SK-N-SH (cell line): Measurements from ENCODE around the gene DYNAP. TPM values are rescaled to one million over a fixed set of nuclear protein-coding genes. Genes with fewer than 3 reads are reported as not detected.

ENCODE experiments used
- CTCF ChIA-PET: fragments of 300-600, 350-600 bp; formaldehyde crosslinking; extraction: SDS; loops from one replicate; lab custom pipeline; 2021; lab: Yijun Ruan, JAX
- POLR2A ChIA-PET: fragments of 350-600 bp; sonication (Branson Sonifier 250); formaldehyde crosslinking; extraction: SDS; loops from one replicate; lab custom pipeline; 2020; ENCODE audit warnings: antibody characterized with exemption, inconsistent platforms; lab: Yijun Ruan, JAX
- DNase-seq: peaks from one replicate; pipeline ENCODE4 v3.0.0; 2012
- H2AFZ ChIP-seq: fragments of 200-600 bp; sonication (generic); 2 replicates; pipeline ENCODE4 v1.8.1; 2016; ENCODE audit warnings: antibody characterized with exemption, mild to moderate bottlenecking, low read depth
- H3F3A ChIP-seq: fragments of 200-600 bp; sonication (generic); replicated peaks from 2 replicates; pipeline ENCODE3; 2016; ENCODE audit warnings: antibody characterized with exemption, mild to moderate bottlenecking; ENCODE audit not compliant: insufficient read depth
- H3K27ac ChIP-seq, 2 experiments: fragments of 200-500 bp in 1 of 2; fragments of 200-600 bp in 1 of 2; sonication (Bioruptor generic) in 1 of 2; sonication (generic), shearing (Covaris generic) in 1 of 2; 2 replicates each; pipeline versions ENCODE4 v1.5.1 to v1.6.1; 2014 to 2016; ENCODE audit warnings: low read depth in 2 of 2, inconsistent platforms in 1 of 2, low read length in 1 of 2, mild to moderate bottlenecking in 1 of 2, mixed read lengths in 1 of 2
- H3K27me3 ChIP-seq: fragments of 200-600 bp; sonication (generic), shearing (Covaris generic); 2 replicates; pipeline ENCODE4 v1.6.1; 2016; ENCODE audit warnings: mixed run types; ENCODE audit not compliant: insufficient read depth
- H3K36me3 ChIP-seq, 2 experiments: fragments of 200-500 bp in 1 of 2; fragments of 200-600 bp in 1 of 2; sonication (Bioruptor generic) in 1 of 2; sonication (generic) in 1 of 2; replicated peaks in 1 of 2; 2 replicates each; pipeline versions ENCODE3 to v1.5.1; 2014 to 2016; ENCODE audit warnings: low read length in 1 of 2, mild to moderate bottlenecking in 1 of 2; ENCODE audit not compliant: insufficient read depth in 2 of 2, control insufficient read depth in 1 of 2
- H3K4me1 ChIP-seq, 2 experiments: fragments of 200-500 bp in 1 of 2; fragments of 200-600 bp in 1 of 2; sonication (Bioruptor generic) in 1 of 2; sonication (generic), shearing (Covaris generic) in 1 of 2; 2 replicates each; pipeline versions ENCODE4 v1.5.1 to v1.6.1; 2014 to 2016; ENCODE audit warnings: low read depth in 1 of 2, low read length in 1 of 2, mixed run types in 1 of 2; ENCODE audit not compliant: insufficient read depth in 2 of 2, control insufficient read depth in 1 of 2
- H3K4me2 ChIP-seq: fragments of 200-600 bp; sonication (generic), shearing (Covaris generic); 2 replicates; pipeline ENCODE4 v1.6.1; 2017; ENCODE audit warnings: mixed run types
- H3K4me3 ChIP-seq, 2 experiments: fragments of 200-500 bp in 1 of 2; fragments of 200-600 bp in 1 of 2; sonication (Bioruptor generic) in 1 of 2; sonication (generic), shearing (Covaris generic) in 1 of 2; 2 replicates each; pipeline versions ENCODE4 v1.5.1 to v1.8.1; 2014 to 2016; ENCODE audit warnings: low read depth in 2 of 2, inconsistent platforms in 1 of 2, low read length in 1 of 2, mild to moderate bottlenecking in 1 of 2, mixed read lengths in 1 of 2, moderate library complexity in 1 of 2
- H3K79me2 ChIP-seq: fragments of 200-600 bp; sonication (generic); 2 replicates; pipeline ENCODE4 v1.8.1; 2017; ENCODE audit warnings: mild to moderate bottlenecking; ENCODE audit not compliant: insufficient read depth
- H3K9ac ChIP-seq: fragments of 200-600 bp; sonication (generic); 2 replicates; pipeline ENCODE4 v1.6.1; 2017; ENCODE audit warnings: mixed run types
- H3K9me2 ChIP-seq: fragments of 200-600 bp; sonication (generic); 2 replicates; pipeline ENCODE4 v1.6.1; 2017; ENCODE audit warnings: mixed run types
- H3K9me3 ChIP-seq: fragments of 200-600 bp; sonication (generic); 2 replicates; pipeline ENCODE4 v1.6.1; 2017; ENCODE audit warnings: mixed run types, mild to moderate bottlenecking, moderate library complexity
- H4K20me1 ChIP-seq: fragments of 200-600 bp; sonication (generic); 2 replicates; pipeline ENCODE4 v1.6.1; 2017; ENCODE audit warnings: mild to moderate bottlenecking, mixed run types; ENCODE audit not compliant: insufficient read depth
- ELF1 ChIP-seq: IDR thresholded peaks from 2 replicates; pipeline ENCODE4 v1.4.0; 2012
- FOSL2 ChIP-seq: IDR thresholded peaks from 2 replicates; pipeline ENCODE4 v1.4.0; 2012; ENCODE audit warnings: low read depth, mild to moderate bottlenecking, moderate library complexity, borderline replicate concordance
- MXI1 ChIP-seq: IDR thresholded peaks from 2 replicates; pipeline ENCODE4 v1.6.1; 2012; ENCODE audit warnings: mild to moderate bottlenecking, low read depth, low read length, improper control_type of control experiment
- NRF1 ChIP-seq: IDR thresholded peaks from 2 replicates; pipeline ENCODE4 v1.6.1; 2012; ENCODE audit warnings: low read depth, mild to moderate bottlenecking, low read length
- RAD21 ChIP-seq: IDR thresholded peaks from 2 replicates; pipeline ENCODE4 v1.6.1; 2012; ENCODE audit warnings: mild to moderate bottlenecking, low read length
- RFX5 ChIP-seq: IDR thresholded peaks from 2 replicates; pipeline ENCODE4 v1.6.1; 2012; ENCODE audit warnings: mild to moderate bottlenecking, improper control_type of control experiment, low read length
- SMC3 ChIP-seq: IDR thresholded peaks from 2 replicates; pipeline ENCODE4 v1.6.1; 2012; ENCODE audit warnings: low read depth, low read length, improper control_type of control experiment
- TCF12 ChIP-seq: IDR thresholded peaks from 2 replicates; pipeline ENCODE4 v1.4.0; 2012
- WGBS: methylation state at CpG from one replicate; pipeline ENCODE4 v1.1.6; 2017; ENCODE audit warnings: low lambda C conversion rate; 5-methylcytosine and 5-hydroxymethylcytosine counted together
- polyA plus RNA-seq, 3 experiments: library from polyadenylated mRNA; depleted of rRNA; stranded (reverse); fragments of >200 nt; gene quantifications; 2 replicates each; pipeline ENCODE4 v1.2.3, GENCODE V29; 2012
- TF ChIP-seq, protein P1 (sequence below): IDR thresholded peaks from 2 replicates; pipeline ENCODE4 v1.6.1; 2012; ENCODE audit warnings: mild to moderate bottlenecking, low read depth, low read length, moderate library complexity
- TF ChIP-seq, protein P2 (sequence below): IDR thresholded peaks from 2 replicates; pipeline ENCODE4 v1.4.0; 2012; ENCODE audit warnings: low read depth
- TF ChIP-seq, protein P3 (sequence below): fragments of 200-600 bp; sonication (generic); IDR thresholded peaks from 2 replicates; pipeline ENCODE4 v1.6.1; 2017; ENCODE audit warnings: antibody characterized with exemption, mild to moderate bottlenecking, moderate library complexity
- TF ChIP-seq, protein P4 (sequence below): IDR thresholded peaks from 2 replicates; pipeline ENCODE4; 2012

DYNAP gene
- polyA plus RNA-seq, 1 of the 3 experiments (the other 2 are of a cell fraction): not detected

DNA sequence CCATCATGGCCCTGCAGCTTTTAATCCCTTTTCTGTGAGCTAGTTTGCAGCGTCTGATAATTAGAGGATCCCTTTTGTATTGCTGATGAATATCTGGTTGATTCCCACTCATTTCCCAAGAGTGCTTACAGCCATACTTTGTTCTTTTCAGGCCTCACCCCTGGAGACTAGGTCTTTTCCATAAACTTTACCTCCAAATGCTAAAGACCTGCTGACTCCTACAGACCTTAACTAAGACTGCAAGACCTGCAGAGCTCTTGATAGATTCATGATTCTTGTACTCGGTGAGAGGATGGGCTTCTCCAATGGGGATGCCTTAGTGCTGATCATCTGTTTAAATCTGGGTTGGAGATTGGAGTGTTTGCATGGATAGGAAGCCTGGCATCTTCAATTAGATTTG is 33.1 kb upstream of the DYNAP start:
- Histone ChIP-seq H3K9me2 (no peaks in the 10 kb centered on the region), H3K27ac (no peak overlapping the region), H3K27me3 (no peaks in the 10 kb centered on the region), H3K9ac (no peak overlapping the region), H2AFZ (no peak overlapping the region), H3F3A (no peaks in the 10 kb centered on the region), H3K4me1 (no peaks in the 10 kb centered on the region), H3K36me3 (no peaks in the 10 kb centered on the region), H3K9me3 (no peaks in the 10 kb centered on the region), H3K79me2 (no peaks in the 10 kb centered on the region), H3K4me2 (no peak overlapping the region), H4K20me1 (no peaks in the 10 kb centered on the region), H3K4me3 (peak overlapping the region in 1 of 2 experiments; percentile 19; a peak in 1 of 4 replicates)
- ChIA-PET POLR2A (no interaction called here), CTCF (interaction anchor here (0.6 to 4.3 kb wide), 12 partner anchors 9 to 677 kb away, joined by 3 to 38 read pairs (median 5); no protein-coding TSS in a partner anchor)
- DNase-seq: no peak
- 32% methylated on average over 2 of the region's 2 CpGs for WGBS
- TF ChIP-seq TCF12: no peak
- TF ChIP-seq FOSL2: no peak
- TF ChIP-seq, protein P1, sequence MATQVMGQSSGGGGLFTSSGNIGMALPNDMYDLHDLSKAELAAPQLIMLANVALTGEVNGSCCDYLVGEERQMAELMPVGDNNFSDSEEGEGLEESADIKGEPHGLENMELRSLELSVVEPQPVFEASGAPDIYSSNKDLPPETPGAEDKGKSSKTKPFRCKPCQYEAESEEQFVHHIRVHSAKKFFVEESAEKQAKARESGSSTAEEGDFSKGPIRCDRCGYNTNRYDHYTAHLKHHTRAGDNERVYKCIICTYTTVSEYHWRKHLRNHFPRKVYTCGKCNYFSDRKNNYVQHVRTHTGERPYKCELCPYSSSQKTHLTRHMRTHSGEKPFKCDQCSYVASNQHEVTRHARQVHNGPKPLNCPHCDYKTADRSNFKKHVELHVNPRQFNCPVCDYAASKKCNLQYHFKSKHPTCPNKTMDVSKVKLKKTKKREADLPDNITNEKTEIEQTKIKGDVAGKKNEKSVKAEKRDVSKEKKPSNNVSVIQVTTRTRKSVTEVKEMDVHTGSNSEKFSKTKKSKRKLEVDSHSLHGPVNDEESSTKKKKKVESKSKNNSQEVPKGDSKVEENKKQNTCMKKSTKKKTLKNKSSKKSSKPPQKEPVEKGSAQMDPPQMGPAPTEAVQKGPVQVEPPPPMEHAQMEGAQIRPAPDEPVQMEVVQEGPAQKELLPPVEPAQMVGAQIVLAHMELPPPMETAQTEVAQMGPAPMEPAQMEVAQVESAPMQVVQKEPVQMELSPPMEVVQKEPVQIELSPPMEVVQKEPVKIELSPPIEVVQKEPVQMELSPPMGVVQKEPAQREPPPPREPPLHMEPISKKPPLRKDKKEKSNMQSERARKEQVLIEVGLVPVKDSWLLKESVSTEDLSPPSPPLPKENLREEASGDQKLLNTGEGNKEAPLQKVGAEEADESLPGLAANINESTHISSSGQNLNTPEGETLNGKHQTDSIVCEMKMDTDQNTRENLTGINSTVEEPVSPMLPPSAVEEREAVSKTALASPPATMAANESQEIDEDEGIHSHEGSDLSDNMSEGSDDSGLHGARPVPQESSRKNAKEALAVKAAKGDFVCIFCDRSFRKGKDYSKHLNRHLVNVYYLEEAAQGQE: no peak
- no peak for TF ChIP-seq ELF1
- no peak for TF ChIP-seq MXI1
- TF ChIP-seq, protein P2, sequence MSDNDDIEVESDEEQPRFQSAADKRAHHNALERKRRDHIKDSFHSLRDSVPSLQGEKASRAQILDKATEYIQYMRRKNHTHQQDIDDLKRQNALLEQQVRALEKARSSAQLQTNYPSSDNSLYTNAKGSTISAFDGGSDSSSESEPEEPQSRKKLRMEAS: no peak

DNA sequence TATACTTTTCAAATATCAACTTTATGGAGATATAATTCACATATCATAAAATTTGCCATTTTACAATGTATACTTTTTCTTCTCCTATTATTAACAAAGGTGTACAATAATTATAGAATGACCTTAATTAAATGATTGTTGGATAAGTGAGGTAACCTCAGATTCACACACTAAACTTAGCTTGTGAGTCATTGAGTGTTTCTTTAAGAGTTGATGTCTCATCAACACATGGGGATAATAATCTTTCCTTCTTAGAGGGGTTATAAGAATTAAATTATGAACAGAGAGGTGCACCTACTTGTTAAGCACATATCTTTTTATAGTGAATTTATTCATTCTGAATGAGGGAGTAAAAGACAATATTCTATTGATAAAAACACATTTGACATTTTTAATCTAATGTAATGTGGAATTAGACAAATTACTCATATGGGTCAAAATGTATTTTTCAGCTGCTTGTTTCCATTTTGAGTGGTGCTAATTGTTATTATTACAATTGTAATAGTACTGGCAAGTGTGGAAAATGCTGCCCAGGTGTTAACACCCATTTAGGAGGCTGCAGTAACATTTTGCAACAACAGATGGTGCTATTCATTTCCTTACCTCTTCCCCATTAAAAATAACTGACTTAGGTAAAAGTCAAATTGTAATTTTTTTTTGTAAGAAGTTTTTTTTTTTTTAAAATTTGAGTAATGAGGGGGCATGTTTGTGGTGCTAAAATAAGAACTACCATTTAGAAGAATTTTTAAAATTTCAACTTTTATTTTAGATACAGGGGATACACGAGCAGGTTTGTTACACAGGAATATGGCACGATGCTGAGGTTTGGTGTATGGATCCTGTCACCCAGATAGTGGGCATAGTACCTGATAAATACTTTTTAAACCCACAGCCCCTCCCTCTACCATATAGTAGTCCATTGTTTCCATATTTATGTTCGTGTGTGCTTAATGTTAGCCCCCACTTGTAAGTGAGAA is 32.1 kb upstream of the DYNAP start:
- H3K27ac ChIP-seq: no peak overlapping the region
- TF ChIP-seq, protein P3, sequence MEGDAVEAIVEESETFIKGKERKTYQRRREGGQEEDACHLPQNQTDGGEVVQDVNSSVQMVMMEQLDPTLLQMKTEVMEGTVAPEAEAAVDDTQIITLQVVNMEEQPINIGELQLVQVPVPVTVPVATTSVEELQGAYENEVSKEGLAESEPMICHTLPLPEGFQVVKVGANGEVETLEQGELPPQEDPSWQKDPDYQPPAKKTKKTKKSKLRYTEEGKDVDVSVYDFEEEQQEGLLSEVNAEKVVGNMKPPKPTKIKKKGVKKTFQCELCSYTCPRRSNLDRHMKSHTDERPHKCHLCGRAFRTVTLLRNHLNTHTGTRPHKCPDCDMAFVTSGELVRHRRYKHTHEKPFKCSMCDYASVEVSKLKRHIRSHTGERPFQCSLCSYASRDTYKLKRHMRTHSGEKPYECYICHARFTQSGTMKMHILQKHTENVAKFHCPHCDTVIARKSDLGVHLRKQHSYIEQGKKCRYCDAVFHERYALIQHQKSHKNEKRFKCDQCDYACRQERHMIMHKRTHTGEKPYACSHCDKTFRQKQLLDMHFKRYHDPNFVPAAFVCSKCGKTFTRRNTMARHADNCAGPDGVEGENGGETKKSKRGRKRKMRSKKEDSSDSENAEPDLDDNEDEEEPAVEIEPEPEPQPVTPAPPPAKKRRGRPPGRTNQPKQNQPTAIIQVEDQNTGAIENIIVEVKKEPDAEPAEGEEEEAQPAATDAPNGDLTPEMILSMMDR: peak; percentile 78
- TF ChIP-seq, protein P4, sequence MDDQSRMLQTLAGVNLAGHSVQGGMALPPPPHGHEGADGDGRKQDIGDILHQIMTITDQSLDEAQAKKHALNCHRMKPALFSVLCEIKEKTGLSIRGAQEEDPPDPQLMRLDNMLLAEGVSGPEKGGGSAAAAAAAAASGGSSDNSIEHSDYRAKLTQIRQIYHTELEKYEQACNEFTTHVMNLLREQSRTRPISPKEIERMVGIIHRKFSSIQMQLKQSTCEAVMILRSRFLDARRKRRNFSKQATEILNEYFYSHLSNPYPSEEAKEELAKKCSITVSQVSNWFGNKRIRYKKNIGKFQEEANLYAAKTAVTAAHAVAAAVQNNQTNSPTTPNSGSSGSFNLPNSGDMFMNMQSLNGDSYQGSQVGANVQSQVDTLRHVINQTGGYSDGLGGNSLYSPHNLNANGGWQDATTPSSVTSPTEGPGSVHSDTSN: no peak
- TF ChIP-seq NRF1 (no peak), RAD21 (peak; percentile 68), SMC3 (peak; percentile 58), RFX5 (no peak), TCF12 (no peak)
- peak; percentile 17 for DNase-seq
- no peaks in the 10 kb centered on the region for H3K79me2 ChIP-seq
- H3K36me3 ChIP-seq: no peaks in the 10 kb centered on the region
- H3K9me2 ChIP-seq: no peaks in the 10 kb centered on the region
- no peaks in the 10 kb centered on the region for H3K9me3 ChIP-seq
- H3K4me3 ChIP-seq: peak overlapping the region in 1 of 2 experiments; percentile 19; a peak in 1 of 4 replicates
- no peaks in the 10 kb centered on the region for H4K20me1 ChIP-seq
- POLR2A ChIA-PET: no interaction called here
- H2AFZ ChIP-seq: no peak overlapping the region
- H3K4me1 ChIP-seq: no peaks in the 10 kb centered on the region
- H3K27me3 ChIP-seq: no peaks in the 10 kb centered on the region
- 51% methylated on average over 3 of the region's 3 CpGs for WGBS
- H3K9ac ChIP-seq: no peak overlapping the region
- CTCF ChIA-PET: interaction anchor here (0.8 to 4.3 kb wide), 15 partner anchors 9 to 676 kb away, joined by 3 to 38 read pairs (median 4); no protein-coding TSS in a partner anchor
- H3F3A ChIP-seq: no peaks in the 10 kb centered on the region
- no peak overlapping the region for H3K4me2 ChIP-seq
